Stimulated activated CD8-positive, alpha-beta memory T cell treated with anti-CD3 and anti-CD28 coated beads, Interleukin-4, amount 100 ng/mL, for 4 hours (primary cell): Measurements from ENCODE around the gene USP9Y.
"Not testable (repeated sequence)": the region's sequence is repeated elsewhere in the genome, so short reads cannot be mapped to it uniquely, and the experiment has no call there.

Experiments used
- DNase-seq, 2 donors: peaks; one replicate each; pipeline ENCODE4 v3.0.0-alpha.2; 2020; ENCODE audit warnings: low read depth in 2 of 2, low spot score in 1 of 2

USP9Y gene, protein sequence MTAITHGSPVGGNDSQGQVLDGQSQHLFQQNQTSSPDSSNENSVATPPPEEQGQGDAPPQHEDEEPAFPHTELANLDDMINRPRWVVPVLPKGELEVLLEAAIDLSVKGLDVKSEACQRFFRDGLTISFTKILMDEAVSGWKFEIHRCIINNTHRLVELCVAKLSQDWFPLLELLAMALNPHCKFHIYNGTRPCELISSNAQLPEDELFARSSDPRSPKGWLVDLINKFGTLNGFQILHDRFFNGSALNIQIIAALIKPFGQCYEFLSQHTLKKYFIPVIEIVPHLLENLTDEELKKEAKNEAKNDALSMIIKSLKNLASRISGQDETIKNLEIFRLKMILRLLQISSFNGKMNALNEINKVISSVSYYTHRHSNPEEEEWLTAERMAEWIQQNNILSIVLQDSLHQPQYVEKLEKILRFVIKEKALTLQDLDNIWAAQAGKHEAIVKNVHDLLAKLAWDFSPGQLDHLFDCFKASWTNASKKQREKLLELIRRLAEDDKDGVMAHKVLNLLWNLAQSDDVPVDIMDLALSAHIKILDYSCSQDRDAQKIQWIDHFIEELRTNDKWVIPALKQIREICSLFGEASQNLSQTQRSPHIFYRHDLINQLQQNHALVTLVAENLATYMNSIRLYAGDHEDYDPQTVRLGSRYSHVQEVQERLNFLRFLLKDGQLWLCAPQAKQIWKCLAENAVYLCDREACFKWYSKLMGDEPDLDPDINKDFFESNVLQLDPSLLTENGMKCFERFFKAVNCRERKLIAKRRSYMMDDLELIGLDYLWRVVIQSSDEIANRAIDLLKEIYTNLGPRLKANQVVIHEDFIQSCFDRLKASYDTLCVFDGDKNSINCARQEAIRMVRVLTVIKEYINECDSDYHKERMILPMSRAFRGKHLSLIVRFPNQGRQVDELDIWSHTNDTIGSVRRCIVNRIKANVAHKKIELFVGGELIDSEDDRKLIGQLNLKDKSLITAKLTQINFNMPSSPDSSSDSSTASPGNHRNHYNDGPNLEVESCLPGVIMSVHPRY (N-terminal part only)

DNA sequence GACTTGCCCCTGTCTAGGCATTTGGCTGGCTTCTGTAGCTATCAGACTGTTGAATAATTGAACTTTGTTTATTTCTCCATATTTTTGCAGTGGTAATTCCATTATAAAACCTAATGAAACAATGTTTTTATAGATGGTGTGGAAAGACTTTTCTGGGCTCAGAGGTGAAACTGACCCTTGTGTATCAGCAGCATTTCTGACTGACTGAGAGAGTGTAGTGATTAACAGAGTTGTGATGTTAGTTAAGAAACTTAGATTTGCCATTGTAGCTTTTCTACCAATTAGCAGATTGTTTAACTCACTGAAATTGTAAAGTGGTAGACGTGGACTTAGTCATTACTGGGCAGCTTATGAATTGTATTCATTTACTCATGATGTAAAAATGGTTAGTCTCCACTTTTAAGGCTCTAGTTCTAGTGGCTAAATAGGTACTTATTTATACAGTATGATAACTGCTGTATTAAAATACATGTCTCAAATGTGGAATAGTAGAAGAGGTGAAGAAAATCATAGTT lies at the start of gene USP9Y:
USP9Y (plus strand) TSS at position 51 of the 515 bp plus-strand sequence. CDS start 8,217 bp downstream, outside the sequence.
- no peak for DNase-seq

DNA sequence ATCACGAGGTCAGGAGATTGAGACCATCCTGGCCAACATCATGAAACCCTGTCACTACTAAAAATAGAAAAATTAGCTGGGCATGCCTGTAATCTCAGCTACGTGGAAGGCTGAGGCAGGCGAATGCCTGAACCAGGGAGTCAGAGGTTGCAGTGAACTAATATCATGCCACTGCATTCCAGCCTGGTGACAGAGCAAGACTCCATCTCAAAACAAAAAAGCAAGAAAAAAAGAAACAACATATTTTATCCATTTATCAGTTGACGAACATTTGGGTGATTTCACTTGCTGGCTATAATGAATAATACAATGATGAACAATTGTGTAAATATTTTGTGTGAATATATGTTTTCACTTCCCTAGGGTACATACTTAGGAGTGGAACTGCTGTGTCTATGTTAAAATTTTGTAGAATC lies 49.4 kb upstream of the USP9Y start:
- DNase-seq, result no peak

DNA sequence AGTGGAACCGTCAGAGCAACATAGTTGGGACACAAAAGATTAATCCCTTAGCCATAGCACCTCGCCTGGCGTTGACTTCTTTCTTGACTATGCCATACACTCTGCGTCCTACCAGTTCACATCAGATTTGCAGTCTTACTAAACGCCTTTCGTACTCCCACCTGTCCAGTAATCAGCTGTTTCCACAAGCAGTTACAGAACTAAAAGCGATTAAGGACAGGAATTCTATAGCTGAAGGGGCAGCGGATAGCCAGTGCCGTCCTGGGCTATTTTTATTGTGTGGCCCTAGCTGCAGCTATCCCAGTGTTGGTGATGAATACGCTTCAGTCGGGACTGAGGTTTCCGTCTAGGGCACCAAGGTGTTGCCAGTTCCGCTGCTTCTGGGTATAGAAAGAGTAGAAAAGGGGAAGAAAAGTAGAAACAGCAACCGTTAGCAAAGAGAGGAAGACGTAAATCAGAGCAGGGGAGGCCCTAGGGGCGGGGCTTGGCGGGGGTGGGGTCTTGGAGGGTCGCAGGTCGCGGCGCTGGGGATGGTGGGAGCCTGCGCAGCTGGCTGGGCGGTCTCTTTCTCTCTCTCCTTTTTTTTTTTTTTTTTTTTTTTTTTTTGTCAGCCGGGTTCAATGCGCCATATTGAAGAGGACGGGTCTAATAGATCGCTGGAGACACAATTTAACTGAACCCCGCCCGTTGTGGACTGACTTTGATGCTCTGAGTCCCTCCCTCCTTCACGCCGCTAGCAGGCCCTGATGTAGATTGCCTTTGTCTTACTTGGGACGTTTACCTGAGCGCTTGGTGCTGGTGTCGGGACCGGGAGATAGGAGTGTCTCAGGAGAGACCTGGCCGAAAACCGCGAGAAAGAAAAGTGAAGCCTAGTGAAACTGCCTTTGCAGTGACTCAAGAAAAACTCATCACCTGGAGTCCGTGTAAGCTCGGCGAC lies 39.0 kb upstream of the USP9Y start:
- DNase-seq, result peak in 1 of 2 donors; percentile 35

DNA sequence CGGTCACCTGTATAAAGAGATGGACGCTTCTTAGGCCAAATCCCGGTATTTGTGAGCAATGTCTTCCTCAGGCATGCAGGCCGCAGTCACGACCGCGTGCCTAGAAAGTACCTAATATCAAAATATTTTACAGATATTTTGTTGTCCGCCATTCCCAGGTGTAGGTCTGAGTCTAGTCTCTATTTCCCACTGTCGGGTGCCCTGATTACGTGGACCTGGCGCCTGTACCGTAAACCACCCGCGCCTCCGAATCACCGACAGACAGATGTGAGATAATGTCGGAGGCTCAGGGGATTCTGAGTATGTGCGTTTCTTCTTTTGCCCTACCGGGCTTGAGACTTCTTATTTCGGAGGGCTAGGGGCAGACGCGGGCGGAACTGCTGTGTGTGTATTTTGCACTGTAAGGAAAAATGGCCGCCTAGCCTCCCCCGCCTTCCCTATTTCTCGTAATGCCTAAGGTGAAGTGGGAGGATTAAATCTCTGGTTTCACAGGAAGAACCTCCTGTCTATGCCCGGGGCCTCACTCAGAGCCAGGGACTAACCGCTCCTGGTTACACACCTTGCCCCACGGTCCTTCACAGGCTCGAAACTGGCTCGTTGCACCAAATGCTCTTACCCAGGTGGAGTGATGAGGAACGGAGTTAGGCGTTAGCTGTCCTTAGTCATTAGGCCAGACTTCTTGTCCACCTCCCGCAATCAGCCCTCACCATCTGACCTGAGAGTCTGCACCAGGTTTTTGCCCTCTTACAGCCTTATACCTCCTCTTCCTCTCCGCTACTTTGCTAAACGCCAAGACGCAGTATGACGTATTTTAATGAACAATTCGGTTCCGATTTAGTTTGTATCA lies 38.1 kb upstream of the USP9Y start:
- DNase-seq, result peak in 1 of 2 donors; percentile 6

DNA sequence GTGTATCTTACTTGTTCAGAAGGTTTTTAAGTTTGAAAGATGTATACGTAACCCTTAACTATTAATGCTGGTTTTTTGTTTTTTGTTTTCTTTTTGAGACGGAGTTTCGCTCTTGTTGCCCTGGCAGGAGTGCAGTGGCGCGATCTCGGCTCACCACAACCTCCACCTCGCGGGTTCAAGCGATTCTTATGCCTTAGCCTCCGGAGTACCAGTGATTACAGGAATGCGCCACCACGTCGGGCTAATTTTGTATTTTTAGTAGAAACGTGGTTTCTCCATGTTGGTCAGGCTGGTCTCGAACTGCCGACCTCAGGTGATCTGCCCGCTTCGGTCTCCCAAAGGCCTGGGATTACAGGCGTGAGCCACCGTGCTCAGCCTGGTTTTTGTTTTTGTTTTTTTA lies 37.2 kb upstream of the USP9Y start:
- not testable (repeated sequence) for DNase-seq

DNA sequence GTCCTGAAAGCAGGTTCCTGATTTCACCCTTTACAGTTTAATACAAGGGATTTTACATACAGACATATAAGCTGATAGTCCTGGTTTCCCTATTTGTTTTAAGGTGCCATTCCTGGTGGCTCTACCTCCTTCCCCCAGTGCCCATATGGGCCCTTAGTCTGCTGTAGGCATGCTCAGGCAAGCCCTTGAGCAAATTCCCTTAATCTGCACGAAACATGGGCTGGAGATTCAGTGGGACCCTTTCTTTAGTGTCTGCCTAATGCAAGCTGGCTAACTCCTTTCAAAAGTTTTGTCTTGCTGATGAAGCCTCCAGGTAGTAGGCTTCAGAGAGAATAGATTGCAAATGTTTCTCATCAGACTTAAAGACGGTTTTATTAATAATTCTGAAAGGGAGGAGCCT lies 22.9 kb upstream of the USP9Y start:
- no peak for DNase-seq

DNA sequence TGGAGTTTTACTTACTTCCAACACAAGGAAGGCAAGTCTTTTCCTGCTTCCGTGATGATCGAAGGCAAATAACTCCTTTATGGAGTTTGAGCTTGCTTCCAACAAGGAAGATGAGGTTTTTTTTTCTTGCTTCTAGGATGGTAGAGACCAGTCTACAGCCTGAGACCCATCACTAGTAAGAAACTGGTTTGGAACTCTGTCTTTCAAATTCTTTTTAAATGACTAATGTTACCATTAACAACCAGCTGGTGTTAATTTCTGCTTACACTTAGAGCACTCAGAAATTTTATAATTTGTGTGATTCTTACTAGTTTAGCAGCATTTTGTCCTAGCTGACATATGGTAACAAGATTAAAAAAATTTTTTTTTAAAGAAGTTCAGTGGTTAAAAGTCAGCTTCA lies 19.5 kb upstream of the USP9Y start:
- no peak for DNase-seq

DNA sequence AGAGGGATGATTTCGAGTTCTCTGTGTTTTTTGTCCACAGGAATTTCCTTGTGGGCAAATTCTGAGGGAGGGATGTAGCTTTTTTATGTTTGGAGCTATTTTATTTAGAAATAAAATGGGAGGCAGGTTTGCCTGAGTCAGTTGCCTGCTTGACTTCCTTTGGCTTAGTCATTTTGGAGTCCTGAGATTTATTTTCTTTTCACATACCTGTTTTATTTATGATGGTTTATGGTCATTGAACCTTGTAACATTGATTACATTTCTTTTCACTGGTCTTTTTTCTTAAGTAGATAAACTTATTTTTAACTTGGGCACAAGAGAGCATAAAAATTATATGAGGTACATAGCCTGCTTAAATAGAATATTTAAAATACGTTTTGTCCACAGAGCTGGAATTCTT lies 12.7 kb upstream of the USP9Y start:
- DNase-seq, result no peak

DNA sequence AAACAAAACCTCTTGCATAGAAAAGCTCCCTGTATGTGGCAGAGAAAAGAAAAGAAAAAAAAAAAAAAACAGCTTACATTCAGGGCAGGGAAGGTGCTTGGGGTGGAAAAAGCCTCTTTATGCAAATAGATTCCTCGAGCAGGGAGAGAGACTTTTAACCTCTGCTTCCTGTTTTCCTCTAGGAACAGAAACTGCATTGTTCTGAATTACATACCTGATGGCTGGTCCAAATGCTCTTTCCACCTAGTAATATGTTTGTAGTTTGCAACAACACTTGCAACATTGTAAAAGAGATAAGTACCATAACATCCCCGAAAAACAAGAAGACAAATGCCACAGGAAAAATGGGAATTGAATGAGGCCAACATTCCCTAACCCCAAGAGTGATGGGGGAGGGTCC lies 944 bp upstream of the USP9Y start:
- DNase-seq, result no peak

DNA sequence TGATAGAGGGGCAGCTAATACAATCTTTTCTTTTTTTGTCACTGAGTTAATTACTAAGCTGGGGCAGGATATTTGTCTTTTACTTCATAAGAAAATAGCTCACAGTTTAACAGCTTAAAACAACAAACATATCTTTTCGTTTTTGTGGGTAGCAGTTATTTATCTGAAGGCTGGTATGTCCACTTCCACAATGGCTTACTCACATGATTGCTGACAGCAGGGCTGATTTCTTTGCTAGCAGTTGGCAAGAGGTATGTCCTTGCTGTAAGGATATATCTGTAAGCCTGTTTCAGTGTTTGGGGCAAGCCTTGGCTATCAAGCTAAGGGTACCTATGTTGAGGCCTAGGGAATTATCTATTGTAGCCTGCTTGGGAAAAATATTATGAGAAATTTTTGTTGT lies 1.1 kb downstream of the USP9Y start:
- DNase-seq, result no peak

DNA sequence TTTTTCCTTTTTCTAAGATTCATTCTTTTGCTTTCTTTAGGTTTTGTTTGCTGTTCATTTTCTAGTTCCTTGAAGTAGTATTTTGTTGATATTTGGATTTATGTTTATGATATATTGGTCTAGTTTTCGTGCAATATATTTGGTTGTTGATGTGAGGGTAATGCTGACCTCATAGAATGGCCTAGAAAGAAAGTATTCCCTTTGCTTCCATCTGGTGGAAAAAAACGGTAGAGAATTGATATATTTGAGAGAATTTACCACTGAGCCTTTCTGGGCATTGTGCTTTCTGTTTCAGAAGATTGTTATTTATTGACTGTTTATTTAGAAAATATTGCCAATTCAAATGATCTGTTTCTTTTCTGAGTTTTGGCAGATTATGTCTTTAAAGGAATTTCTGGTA lies 9.4 kb downstream of the USP9Y start:
- no peak for DNase-seq

DNA sequence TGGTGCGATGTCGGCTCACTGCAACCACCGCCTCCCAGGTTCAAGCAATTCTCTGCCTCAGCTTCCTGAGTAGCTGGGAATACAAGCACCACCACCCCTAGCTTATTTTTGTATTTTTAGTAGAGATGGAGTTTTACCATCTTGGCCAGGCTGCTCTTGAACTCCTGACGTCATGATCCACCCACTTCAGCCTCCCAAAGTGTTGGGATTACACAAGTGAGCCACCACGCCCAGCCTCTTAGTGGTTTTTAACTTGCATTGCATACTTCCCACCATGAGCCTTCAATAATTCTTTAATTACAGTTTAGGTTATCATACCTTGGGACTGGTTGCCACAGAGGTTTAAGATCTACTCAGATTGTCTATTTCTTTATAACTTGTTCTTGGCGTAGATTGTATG lies 14.3 kb downstream of the USP9Y start:
- DNase-seq, result no peak

DNA sequence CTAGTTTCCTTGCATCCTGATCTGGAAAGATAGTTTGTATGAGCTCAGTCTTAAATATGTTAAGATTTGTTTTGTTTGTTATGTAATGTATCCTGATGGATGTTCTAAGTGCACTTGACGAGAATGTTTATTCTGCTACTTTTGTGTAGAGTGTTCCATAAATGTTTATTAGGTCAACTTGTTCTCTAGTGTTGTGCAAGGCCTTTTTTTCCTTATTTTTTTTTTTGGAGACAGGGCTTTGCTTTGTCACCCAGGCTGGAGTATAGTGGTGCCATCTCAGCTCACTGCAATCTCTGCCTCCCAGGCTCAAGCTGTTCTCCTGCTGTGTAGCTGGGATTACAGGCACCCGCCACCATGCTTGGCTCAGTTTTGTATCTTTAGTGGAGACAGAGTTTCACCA lies 28.7 kb downstream of the USP9Y start:
- DNase-seq, result no peak

DNA sequence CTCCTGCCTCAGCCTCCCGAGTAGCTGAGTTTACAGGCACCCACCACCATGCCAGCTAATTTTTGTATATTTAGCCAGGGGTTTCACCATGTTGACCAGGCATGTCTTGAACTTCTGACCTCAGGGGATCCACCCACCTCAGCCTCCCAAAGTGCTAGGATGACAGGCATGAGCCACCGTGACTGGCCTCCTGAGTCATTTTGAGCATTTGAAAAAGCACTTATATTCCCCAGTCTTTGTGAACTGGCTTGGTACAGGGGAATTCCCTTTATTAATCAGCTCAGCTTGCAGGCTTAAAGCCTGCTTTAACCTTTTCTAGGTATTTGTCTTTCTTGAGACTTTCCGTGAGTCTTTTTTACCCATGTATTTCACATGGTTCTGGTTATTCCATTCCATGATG lies 32.6 kb downstream of the USP9Y start:
- DNase-seq, result no peak

DNA sequence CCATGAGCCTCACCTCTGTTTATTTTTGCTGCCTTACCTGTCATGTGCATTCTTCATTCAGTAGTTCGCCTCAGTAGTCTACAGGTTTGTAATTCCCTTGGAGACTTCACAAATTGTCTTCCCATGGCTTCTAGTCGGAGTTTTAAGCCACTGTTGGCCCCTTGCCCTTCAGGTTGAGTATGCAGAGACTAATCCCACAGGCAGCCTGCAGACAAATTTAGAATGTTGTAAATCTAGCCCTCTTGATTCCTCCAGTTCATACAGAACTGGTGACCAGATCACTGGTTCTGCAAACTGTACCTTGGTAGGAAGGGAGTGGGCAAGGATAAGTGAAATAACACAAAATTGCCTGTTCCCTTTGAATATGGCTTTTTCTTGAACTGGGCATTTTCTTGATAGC lies 33.0 kb downstream of the USP9Y start:
- DNase-seq, result no peak

DNA sequence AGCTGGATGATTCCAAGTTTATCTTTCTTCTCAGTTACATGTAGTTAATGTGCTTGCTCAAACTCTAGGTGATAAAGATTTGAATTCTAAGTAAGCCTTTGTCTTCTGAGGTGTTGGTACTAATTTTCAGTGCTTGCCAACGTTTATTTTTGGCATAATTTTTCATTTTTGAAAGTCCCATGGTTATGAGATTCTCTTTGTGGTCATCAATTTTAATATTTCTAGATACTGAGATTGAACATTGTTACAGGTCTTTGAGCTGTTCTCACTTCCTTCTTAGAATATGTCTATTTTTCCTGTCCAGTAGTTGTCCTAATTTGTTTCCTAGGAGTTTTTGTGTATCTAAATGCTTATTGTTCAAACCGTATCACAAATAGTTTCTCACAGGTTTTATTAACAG lies 40.4 kb downstream of the USP9Y start:
- DNase-seq, result no peak

DNA sequence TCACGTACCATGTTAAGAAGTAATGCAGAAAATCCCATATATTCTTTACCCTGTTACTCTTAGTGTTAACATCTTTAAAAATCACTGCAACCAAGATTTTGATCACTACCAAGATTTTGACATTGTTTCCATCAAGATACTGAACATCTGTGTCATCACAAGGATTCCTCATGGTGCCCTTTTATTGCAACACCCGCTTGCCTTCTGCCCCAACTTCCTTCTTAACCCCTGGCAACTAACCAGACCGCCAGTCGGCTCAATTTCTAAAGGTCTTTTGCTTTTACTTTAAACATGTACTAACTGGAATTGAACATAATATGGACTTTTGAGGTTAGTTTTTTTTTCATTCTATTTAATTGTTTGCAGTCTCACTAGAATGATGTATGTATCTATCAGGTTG lies 41.7 kb downstream of the USP9Y start:
- no peak for DNase-seq

DNA sequence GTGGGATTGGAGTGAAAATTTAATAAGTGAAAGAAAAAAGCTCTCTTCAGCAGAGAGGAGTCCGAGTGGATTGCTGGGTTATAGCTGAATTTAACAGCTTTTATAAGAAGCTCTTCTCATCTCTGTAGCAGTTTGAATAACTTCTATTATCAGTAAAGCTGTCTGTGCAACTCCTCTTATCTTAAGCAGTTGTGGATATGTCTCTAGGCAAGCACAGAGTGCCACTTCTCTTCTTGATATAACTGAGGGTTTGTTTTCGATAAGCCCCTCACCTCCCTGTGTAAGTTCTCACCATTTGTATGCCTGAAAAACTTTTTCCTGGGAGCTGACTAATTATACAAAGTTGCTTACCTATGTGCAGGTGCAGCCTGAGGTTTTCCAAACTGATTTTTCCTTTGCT lies 43.1 kb downstream of the USP9Y start:
- no peak for DNase-seq

DNA sequence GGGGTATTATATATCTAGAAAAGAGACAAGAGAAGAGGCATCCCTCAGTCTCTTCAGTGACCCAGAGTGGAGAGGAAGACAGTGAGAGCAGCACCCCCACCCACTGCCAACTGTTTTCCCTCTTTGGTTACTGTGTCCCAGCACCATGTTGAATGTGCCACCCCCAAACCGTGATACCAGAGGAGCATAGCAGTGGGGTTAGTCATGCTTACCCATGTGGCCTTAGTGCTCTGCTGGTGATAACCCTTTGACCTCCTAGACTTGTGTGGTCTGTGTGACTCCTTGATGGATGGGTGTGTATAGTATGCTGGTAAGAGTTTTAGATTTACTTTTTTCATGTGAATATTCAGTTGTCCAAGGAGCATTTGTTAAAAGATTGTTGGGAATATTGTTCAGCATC lies 48.3 kb downstream of the USP9Y start:
- DNase-seq, result no peak

DNA sequence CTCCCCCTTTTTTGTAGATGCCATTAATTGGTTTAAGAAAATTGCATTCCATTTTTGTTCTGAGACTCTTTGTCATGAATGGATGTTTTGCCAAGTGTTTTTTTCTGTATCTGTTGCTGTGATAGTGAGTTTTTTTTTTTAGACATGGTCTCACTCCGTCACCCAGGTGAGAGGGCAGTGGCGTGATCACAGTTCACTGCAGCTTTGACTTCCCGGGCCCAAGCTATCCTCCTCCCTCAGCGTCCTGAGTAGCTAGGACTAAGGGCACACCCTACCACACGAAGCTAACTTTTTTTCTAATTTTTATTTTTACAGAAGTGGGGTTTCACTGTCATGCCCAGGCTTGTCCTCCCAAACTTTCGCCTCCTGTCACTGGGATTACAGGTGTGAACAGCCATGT lies 51.8 kb downstream of the USP9Y start:
- DNase-seq, result no peak
